Body of pancreas (tissue), 4 donors: ENCODE results near the gene ASMTL.
"Not testable (repeated sequence)": the region's sequence is repeated elsewhere in the genome, so short reads cannot be mapped to it uniquely, and the experiment has no call there.

ENCODE experiments used
- POLR2A ChIP-seq, 3 donors: fragments of 450-650 bp; IDR thresholded peaks; one replicate each; pipeline ENCODE4 v1.6.1; 2016; ENCODE audit warnings: antibody characterized with exemption in 3 of 3, mild to moderate bottlenecking in 2 of 3
- TF ChIP-seq, protein P1 (sequence below), 7 experiments: fragments of 450-650 bp in 4 of 7; fragments of 200-600 bp in 3 of 7; sonication (generic) in 3 of 7; IDR thresholded peaks; one replicate each; pipeline ENCODE4 v1.5.1; 2016 to 2019; ENCODE audit warnings: antibody characterized with exemption in 7 of 7

DNA sequence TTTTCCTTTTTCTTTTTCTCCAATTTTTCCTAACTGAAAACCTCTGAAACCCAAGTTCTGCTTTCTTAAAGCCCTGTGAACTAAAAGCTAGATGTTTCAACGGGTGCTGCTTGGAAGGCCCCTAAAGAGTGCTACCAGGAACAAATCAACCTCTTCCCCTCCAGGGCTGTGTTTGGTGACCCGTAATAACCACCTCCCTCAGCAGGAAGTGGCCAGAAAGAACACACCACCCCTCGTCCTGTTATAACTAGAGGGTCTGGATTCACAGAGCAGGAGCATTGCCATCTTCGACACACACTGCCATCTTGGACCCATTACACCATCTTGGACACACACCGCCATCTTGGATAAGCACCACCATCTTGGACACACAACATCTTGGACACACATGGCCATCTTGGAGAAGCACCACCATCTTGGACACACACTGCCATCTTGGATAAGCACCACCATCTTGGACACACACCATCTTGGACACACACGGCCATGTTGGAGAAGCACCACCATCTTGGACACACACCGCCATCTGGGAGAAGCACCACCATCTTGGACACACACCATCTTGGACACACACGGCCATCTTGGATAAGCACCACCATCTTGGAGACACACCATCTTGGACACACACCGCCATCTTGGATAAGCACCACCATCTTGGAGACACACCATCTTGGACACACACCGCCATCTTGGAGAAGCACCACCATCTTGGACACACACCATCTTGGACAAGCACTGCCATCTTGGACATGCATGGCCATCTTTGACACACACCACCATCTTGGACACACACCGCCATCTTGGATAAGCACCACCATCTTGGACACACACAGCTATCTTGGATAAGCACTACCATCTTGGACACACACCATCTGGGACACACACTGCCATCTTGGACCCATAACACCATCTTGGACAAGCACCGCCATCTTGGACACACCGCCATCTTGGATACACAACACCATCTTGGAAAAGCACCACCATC, 5.4 kb downstream of the ASMTL start:
- TF ChIP-seq, protein P1, sequence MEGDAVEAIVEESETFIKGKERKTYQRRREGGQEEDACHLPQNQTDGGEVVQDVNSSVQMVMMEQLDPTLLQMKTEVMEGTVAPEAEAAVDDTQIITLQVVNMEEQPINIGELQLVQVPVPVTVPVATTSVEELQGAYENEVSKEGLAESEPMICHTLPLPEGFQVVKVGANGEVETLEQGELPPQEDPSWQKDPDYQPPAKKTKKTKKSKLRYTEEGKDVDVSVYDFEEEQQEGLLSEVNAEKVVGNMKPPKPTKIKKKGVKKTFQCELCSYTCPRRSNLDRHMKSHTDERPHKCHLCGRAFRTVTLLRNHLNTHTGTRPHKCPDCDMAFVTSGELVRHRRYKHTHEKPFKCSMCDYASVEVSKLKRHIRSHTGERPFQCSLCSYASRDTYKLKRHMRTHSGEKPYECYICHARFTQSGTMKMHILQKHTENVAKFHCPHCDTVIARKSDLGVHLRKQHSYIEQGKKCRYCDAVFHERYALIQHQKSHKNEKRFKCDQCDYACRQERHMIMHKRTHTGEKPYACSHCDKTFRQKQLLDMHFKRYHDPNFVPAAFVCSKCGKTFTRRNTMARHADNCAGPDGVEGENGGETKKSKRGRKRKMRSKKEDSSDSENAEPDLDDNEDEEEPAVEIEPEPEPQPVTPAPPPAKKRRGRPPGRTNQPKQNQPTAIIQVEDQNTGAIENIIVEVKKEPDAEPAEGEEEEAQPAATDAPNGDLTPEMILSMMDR (IDR thresholded peaks at IDR 0.05) = not testable (repeated sequence)
- TF ChIP-seq POLR2A (IDR thresholded peaks at IDR 0.05) = not testable (repeated sequence)
